ENCODE results near the gene ACTL6B. TPM values are rescaled to one million over a fixed set of nuclear protein-coding genes. Genes with fewer than 3 reads are reported as not detected.
A peak's percentile ranks its signal among the peaks of the same experiment; 100 is the strongest.

Gene ACTL6B
- total RNA-seq, 1 donor from 2014 or later: not detected

- intact Hi-C loops (cut with DNase I): no loop called here
- peak; percentile 49 for DNase-seq (ENCODE audit: low spot score)
Measured at GRCh38 chr7:100685049-100685605, 28.9 kb upstream of the ACTL6B start.

GRCh38 chr7:100684534-100685042 lies 28.3 kb upstream of the ACTL6B start:
- intact Hi-C loops (cut with DNase I): no loop called here
- DNase-seq (ENCODE audit: low spot score): peak; percentile 46

- intact Hi-C loops (cut with DNase I): no loop called here
- DNase-seq (ENCODE audit: low spot score): no peak
Measured at GRCh38 chr7:100683659-100684533, 27.6 kb upstream of the ACTL6B start.

GRCh38 chr7:100682991-100683658 lies 26.9 kb upstream of the ACTL6B start:
- no peak for DNase-seq (ENCODE audit: low spot score)
- intact Hi-C loops (cut with DNase I): no loop called here

DNA sequence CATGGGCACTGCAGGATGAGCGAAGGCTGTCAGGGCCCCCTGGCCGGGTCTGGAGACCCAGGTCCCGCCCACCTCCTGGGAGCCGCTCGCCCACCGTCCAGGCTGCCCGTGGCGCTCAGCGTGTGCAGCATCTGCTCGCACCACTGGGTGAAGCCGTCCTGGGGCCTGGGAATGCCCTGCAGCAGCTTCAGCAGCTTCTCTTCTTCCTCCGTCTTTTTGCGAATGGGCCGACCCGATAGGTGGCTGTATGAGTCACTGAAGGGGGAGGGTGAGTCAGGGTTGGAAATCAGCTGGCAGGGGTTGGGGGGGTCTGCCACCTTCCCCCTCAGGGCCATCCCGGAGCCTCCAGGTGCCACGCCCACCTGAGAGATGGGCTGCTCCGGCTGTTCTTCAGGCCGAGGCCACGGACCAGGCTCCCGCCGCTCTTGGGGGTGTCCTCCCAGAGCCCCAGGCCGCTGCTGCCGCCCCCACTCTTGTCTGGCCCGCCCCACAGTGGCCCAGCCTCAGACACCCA lies 26.0 kb upstream of the ACTL6B start:
- DNase-seq (ENCODE audit: low spot score): no peak
- intact Hi-C loops (cut with DNase I): no loop called here

DNA sequence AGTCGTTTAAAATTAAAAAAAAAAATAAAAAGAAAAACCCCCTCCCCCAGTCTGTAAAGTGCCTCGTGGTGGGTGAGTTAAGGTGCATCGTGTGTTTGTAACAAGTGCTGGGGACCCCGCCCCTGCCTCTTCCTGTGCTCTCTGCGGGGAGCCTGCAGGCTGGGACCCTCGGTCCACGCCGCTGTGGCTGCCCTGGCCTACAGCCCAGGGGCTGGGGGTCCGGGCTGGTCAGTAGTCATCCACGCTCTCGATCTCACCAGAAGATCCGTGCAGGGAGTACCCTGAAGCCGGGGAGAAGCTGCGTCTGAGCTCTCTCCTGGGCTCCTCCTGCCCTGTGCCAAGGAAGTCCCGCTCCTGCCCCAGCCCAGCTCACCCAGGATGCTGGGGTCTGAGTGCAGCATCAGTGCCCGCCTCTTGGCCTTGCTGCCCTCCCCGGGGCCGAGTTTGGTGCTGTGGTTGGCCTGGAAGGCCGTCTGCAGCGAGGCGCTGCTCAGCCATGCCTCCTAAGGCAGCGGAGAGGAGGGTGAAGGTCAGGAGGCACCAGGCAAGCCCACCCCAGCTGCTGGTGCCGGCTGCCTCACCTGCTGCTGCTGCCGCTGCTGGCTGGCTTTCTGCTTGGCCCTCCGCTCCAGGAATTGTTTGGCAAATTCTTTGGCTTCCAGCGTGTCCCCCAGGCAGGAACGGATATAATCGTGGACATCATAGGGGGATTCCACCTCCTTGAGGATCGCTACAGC lies 25.4 kb upstream of the ACTL6B start:
- DNase-seq (ENCODE audit: low spot score): no peak
- intact Hi-C loops (cut with DNase I): no loop called here

DNA sequence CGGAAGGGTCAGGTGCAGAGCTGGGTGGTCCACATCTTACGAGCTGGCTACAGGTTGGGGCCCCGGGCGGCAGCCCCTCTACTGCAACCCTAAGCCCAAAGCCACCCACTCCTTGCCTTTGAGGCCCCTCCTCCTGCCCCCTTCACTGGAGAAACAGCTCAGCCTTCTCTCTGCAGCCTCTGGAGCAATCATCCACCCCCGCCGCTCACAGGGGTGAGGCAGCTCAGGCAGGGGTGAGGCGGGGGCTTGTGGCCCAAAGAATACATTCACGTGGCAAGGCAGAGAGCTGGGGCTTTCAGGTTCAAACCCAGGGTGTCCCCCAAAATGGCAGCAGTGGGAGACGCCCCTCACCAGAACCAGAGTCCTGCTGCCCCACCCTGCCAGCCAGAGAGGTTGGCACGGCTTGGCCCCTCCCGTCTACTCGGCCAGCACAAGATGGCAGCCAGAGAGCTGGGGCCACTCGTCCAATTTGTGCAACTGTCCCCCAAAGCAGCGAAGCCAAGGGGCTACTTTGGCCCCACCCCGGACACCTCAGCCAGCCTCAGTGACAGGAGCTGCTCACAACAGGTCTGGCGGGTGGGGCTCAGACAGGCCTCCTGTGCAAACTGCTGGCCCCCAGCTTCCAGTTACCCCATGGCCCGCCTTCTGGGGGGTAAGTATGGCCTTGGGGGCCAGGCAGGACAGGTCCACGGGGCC lies 24.5 kb upstream of the ACTL6B start:
- no peak for DNase-seq (ENCODE audit: low spot score)

GRCh38 chr7:100679927-100680575 lies 23.8 kb upstream of the ACTL6B start:
- DNase-seq (ENCODE audit: low spot score): no peak
- intact Hi-C loops (cut with DNase I): no loop called here

More for the DNA sequence above, 24.5 kb upstream of the ACTL6B start:
- intact Hi-C loops (cut with DNase I): no loop called here

- intact Hi-C loops (cut with DNase I): no loop called here
- no peak for DNase-seq (ENCODE audit: low spot score)
Measured at GRCh38 chr7:100679129-100679926, 23.1 kb upstream of the ACTL6B start.

- no peak for DNase-seq (ENCODE audit: low spot score)
- intact Hi-C loops (cut with DNase I): no loop called here
Measured at GRCh38 chr7:100678291-100678984, 22.2 kb upstream of the ACTL6B start.

DNA sequence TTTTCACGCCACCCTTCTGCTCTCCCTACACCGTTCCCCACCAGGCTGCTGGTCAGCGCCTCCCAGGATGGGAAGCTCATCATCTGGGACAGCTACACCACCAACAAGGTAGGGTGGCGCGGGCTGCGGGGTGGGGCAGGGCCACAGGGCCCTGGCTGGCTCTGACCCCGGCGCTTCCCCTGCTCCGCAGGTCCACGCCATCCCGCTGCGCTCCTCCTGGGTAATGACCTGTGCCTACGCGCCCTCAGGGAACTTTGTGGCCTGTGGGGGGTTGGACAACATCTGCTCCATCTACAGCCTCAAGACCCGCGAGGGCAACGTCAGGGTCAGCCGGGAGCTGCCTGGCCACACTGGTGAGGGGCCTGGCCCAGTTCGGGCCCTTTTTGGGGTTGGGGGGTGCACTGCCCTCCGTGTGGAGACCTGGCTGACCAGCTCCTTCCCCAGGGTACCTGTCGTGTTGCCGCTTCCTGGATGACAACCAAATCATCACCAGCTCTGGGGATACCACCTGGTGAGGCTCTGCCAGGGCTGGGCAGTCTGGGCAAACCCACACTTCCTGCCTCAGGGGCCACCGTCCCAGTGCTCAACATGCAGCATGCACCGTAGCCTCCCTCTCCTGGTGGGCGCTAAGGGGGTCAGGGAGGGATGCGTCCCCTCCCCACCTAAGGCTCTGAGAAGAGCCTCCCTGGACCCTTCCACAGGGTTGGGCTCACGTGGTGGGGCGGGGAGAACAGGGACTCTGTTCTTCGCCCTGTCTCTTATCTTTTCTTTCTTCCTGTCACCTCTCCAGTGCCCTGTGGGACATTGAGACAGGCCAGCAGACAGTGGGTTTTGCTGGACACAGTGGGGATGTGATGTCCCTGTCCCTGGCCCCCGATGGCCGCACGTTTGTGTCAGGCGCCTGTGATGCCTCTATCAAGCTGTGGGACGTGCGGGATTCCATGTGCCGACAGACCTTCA lies 21.3 kb upstream of the ACTL6B start:
- no peak for DNase-seq (ENCODE audit: low spot score)
- intact Hi-C loops (cut with DNase I): no loop called here

GRCh38 chr7:100676501-100677306 lies 20.5 kb upstream of the ACTL6B start:
- no peak for DNase-seq (ENCODE audit: low spot score)
- intact Hi-C loops (cut with DNase I): no loop called here

DNA sequence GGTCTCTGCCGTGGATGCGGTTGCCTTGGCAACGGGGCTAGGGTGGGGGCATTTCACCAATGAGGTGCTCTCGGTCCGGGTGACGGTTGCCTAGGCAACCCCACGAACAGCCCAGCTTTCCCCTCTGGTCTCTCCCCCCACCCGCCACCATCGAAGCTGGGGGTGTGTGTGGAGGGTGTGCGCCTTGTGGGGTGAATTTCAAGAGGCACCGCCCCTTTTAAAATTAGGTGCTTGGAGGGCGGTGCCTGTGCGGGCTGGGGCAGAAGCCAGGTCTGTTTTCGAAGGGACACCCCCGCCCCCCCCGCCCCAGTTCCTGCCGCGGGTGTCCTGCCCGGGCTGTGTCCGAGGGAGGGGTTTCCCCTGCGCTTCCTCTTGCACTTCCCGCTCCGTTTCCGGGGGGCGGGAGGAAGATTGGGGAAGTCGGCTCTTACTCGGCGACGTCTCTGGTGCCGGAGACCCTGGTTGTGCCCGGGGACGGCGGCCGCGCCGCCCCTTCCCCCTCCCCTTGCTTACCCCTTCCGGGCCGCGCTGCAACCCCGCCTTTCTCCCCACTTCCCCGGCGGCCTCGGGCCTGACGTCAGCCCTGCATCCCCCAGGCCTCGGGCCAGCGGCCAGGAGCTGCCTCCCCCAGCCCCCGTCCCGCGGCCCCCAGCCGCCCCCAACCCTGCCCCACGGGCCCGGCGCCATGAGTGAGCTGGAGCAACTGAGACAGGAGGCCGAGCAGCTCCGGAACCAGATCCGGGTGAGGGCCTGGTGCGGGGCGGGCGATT lies 19.5 kb upstream of the ACTL6B start:
- peak; percentile 96 for DNase-seq (ENCODE audit: low spot score)
- intact Hi-C loops (cut with DNase I): loop anchor here (2.0 kb wide), 1 partner anchor 17 kb away; no protein-coding TSS in a partner anchor

- intact Hi-C loops (cut with DNase I): loop anchor here (2.0 kb wide), 1 partner anchor 18 kb away; no protein-coding TSS in a partner anchor
- no peak for DNase-seq (ENCODE audit: low spot score)
Measured at GRCh38 chr7:100675105-100675451, 18.8 kb upstream of the ACTL6B start.

Data from cardiac septum (tissue), 1 donor.